GM18951 (cell line): ENCODE data around the gene LIF.
A peak's percentile ranks its signal among the peaks of the same experiment; 100 is the strongest.

Source experiments
- POLR2A ChIP-seq: IDR thresholded peaks from 4 replicates; pipeline ENCODE4 v1.6.1; 2011; ENCODE audit warnings: mild to moderate bottlenecking; ENCODE audit not compliant: insufficient read length, insufficient read depth; ENCODE audit errors: extremely low read depth
- in situ Hi-C: fragments of 300-500 bp; cut with MboI; formaldehyde crosslinking; loops from one replicate; pipeline ENCODE4 v1.12.0; 2022; ENCODE audit warnings: low sequenced_read_pairs, mixed read lengths, inconsistent platforms; ENCODE audit not compliant: unreplicated experiment

Gene LIF

DNA sequence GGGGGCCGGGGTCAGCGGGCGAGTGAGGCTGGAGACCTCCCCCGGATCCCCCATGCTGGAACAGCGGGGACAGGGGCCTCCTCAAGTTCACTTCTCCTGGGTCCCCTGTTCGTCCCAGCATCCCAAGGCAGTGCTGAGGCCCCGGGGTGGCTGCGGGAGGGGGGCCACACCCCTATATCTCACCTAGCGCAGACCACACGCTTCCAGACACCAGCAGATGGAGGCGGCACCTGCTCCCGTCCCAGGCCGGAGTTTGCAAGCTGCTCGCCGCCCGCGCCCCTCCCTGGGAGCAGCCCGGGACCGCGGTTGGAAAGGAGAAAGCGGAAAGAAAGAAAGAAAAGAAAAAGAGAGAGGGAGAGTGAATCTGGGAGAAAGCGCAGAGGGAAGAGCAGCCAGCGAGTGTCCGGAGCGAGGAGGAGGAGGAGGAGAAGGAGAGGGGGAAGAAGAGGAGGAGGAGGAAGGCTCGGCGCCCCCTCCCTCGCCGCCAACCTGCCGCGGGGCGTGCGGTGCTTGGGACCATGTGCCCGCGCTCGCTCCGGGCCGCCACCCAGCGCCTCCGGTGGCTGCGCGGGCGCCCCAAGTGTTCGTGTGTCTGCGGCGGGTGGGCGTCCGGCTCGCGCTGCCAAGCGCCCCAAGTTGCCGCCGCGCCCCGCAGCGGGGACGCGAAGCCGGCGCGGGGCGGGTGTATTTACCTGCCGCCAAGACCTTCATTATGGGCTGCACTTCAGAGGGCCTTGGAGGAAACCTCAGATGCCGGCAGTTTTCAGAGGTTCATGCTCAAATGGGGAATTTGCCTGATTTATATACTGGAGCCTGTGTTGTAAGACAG is at the start of gene LIF:
LIF (minus strand) TSS at position 775 of the 829 bp plus-strand sequence; CDS start at position 711, 64 bp downstream.
- peak; percentile 18 for TF ChIP-seq POLR2A
- in situ Hi-C loops, result loop anchor here (25.0 kb wide), 1 partner anchor 134 kb away; no protein-coding TSS in a partner anchor

DNA sequence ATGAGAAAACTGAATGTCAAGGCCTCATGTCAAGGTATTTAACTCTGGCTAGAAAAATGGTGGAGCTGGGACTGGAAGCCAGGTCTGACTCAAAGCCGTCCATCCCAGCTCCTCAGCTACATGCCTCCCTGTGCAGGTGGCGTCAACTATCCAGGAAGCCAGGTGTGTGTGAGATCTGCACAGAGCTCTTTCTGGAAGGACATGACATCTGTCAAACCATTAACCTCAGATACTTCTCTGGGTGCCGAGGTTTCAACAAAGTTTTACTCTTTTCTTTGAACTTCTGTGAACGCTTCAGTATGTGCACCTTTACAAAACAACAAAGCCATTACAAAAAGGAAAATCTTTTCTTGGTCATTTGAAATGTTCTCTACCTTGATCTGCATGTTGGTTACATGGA is 49.8 kb upstream of the LIF start:
- in situ Hi-C loops, result no loop called here
- no peak for TF ChIP-seq POLR2A

DNA sequence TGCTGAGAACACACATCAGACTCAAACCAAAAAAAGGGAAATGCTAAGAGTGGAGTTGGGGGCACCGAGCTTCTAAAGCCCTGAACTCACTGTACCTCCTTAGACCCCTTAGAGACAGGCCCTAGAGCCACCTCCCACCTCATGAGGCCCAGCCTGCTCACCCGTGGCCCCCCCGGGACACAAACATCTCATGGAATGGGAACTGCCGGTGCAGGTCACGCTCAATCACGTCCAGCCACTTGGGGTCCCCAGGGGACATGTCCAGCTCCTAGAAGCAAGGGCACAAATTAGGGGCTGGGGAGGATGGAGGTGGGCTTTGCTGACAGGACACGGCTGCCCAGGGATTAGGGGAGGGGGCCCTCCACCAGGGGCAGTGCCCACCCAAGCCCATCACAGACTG is 49.0 kb upstream of the LIF start:
- in situ Hi-C loops, result no loop called here
- TF ChIP-seq POLR2A, result no peak

DNA sequence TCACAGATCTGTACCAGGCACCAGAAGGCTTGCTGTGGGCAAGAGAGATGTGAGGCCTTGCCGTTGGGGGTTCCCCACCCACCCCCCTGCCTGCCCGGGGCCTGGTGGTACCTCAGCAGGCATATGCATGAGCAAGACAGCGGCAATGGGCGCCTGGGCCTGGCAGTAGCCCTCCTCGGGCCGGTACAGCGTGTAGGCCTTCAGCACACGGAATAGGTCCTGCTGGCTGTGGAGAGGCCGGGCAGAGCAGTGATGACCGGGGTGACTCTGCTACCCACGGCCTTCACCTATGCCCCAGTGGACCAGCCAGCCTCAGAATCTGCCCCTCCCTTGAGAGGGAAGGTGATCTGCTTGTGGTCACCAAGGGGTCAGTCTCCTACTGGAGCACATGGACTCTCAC is 48.3 kb upstream of the LIF start:
- TF ChIP-seq POLR2A, result no peak
- in situ Hi-C loops, result no loop called here

DNA sequence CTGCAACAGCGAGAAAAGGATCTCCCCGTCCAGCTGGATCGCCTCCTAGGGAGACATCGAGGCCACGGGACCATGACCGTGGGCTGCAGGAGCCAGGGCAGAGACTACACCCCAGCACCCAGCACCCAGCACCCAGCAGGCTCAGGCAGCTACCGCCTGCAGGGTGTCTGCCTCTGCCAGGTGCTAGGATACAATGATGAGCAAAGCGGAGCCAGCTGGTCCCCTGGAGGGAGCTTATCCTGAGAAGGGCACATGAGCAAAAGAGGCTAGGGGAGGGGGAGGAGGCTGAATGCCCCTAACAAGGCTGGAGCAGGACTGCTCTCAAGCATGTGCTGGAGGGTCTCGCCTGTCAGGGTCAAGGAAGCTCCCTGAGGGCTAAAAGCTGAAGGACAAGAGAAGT is 47.5 kb upstream of the LIF start:
- no peak for TF ChIP-seq POLR2A
- in situ Hi-C loops, result no loop called here

DNA sequence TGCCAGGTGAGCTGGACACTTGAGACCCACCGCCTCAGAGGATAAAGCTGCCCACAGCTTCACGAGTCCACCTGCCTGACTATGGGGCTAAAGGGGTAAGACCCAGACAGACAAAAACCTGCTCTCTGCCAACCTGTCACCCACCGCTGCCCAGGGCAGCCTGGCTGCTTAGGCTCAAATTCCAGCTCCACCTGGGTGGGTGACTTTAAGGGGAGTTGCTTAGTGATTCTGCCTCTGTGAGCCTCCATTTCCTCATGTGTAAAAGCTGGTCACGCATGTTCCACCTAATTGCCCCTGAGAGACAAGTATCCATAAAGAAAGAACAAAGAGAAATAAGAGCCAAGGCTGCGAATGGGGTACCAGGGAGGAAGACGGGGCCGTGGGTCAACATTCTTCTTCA is 46.5 kb upstream of the LIF start:
- TF ChIP-seq POLR2A, result no peak
- in situ Hi-C loops, result no loop called here

DNA sequence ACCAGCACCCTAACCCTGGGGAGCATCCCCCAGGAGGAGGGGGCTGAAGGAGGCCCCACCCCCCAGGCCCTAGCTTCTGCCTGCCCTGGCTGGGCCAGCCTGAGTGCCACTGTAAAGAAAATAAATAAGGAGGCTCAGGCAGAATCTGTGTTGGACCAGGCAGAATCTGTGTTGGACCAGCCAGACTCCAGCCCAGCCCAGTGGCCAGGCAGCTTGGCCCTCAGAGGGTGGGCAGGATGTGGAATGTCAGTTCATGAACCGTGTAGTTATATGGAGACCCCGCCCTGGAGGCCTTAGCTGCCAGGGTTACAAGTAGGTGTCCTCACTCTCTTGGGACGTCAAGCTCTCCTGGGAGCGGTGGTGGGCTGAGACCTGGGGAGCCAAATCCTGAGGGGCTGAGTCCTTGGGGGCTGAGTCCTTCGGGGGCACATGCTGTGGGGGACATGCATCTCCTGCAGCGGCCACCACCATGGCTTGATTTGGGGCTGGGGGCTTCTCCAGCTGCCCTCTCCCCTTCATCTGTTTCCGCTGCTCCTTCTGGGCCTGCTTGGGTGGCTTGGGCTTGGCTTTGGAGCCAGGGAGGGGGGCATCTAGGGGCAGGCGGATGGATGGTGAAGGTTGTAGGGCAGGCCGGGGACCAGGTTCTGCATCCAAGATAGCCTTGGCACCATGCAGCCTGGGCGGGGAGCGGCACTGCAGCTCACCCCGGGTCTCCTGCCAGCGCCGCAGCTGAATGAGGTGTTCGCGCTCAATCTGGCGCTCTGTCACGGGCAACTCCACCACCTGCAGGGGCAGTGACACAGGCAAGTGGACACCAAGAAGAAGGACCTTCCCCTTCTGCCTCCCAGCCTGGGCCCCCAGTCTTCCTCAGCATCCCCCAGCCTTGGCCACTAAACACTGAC is 45.8 kb upstream of the LIF start:
- TF ChIP-seq POLR2A, result no peak
- in situ Hi-C loops, result no loop called here

DNA sequence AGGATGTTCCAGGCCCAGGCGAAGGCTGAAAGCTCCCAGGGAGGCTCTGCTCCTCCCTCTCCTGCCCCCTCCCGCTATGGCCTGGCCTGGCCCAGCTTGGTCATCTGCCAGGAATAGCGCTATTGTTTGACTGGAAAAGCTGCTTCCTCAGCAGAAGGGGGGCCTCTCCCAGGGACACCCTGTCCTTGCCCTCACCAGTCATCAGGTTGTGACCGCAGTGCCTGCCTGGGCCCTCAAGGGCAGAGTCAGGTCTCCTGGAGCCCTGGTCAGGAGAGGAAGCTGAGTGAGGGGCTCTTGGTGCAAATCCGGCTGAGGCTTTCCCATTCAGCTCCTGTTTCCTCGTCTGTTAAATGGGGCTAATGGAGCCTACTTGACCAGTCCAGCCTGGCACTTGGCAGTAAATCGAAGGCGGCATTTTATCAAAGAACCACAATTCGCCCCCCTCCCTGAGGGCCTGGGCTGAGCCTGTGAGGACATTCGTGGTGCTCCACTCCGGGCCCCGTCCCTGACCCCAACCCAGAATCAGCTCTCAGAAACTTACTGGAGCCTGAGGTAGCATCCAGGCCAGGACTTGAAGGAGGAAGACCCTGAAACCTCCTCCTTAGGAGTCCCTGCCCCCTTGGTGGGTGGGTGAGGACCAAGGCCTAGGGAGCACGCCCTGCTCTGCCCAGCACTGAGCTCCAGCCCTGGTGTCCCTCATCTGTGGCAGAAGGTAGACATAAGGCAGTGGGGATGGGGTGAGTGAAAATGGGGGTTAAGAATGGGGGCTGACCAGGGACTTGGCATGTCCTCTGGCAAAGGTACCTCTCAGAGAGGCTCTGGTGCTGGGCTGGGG is 44.7 kb upstream of the LIF start:
- TF ChIP-seq POLR2A, result no peak
- in situ Hi-C loops, result no loop called here

DNA sequence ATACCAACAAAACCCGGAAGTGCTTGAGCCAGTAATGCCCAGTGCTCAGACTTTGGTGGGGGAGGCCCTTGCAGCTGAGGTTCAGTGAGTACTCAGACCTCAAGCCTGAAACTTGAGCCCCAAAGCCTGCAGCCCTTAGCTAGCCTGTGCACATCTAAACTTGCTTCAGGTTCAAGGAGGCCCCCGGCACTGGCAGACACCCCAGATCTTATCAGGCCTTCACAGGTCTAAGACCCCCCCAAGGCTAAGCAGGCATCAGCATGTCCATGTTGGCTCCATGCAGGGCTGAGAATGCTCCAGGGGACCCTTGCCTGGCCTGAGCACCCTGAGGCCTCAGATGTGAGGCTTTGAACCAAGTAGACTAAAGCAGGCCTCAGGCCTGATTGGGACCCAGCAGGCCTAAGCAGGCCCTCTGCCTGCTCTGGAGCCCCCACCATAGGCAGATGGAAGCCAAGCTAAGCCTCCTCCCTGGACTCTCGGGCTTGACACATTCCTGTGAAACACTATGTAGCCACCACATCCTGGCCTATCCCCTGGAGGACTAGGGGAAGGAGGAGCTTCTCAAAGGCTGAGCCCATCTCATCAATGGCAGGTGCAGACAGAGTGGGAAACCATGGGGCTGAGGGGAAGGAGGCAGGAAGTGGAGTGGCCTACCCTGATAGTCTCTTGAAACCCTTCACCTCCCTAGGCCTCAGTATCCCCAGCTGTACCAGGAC is 43.9 kb upstream of the LIF start:
- in situ Hi-C loops, result no loop called here
- TF ChIP-seq POLR2A, result no peak

DNA sequence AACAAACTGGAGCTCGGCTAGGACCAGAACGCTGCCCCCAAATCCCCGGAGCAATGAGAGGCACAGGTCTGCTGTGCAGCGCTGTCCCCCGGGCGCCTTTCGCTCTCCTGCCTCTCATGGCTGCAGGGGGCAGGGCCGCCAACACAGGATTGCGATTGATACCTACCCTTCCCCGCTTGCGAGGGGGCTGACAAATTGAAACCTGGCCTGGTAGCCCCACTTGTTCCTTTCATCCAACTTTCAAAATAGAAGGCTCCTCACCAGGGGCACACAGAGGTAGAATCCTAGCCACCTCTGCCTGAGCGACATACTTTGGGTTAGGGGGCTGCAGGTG is 43.4 kb upstream of the LIF start:
- TF ChIP-seq POLR2A, result no peak
- in situ Hi-C loops, result no loop called here

DNA sequence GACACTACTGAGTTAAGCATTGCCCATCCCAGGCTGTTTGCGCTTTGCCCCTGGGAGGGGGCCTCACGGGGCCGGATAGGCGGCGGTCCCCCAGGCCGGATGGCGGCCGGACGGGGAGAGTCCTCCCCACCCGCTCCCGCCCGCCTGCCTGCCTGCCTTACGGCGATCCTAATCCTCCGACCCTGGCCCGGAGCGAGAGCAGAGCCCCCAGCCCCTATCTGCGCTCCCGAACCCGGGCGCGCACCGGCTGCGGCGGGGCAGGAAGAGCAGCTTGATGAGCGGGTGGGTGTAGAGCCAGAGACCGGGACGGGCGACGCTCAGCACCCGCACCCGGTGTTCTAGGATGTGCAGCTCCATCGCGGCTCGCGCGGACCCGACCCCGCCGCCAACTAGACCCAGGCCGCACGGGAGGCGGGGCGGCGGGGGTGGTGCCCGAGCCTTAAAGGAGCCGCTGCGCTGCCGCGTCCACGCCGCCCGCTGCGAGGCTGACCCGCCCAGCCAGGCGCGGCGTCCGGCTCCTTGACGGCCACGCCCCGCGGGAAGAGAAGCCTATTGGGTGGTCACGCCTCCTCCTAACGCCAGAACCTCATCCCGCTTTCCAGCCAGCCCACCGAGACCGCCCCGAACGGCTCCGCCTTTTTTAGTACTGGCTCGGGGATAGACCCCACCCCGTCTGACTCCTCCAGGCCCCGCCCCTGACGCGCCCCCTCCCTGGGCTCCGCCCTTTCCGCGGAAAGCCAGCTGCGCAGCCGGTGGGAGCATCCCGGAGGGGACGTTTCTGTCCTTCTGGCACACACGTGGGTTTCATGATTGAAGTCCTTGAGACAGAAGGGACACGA is 42.8 kb upstream of the LIF start, which contains the start of gene CASTOR1:
CASTOR1 (minus strand) TSS at position 365 of the 839 bp plus-strand sequence; CDS start at position 357, 8 bp downstream.
- TF ChIP-seq POLR2A, result peak; percentile 52
- in situ Hi-C loops, result no loop called here
